GM19193 (cell line): Measurements from ENCODE around the gene ZNF624.
"Not testable (repeated sequence)": the region's sequence is repeated elsewhere in the genome, so short reads cannot be mapped to it uniquely, and the experiment has no call there.

Experiments used
- POLR2A ChIP-seq: IDR thresholded peaks from 4 replicates; pipeline ENCODE4 v1.6.1; 2011; ENCODE audit not compliant: insufficient read depth, insufficient read length; ENCODE audit errors: extremely low read depth

Gene ZNF624

DNA sequence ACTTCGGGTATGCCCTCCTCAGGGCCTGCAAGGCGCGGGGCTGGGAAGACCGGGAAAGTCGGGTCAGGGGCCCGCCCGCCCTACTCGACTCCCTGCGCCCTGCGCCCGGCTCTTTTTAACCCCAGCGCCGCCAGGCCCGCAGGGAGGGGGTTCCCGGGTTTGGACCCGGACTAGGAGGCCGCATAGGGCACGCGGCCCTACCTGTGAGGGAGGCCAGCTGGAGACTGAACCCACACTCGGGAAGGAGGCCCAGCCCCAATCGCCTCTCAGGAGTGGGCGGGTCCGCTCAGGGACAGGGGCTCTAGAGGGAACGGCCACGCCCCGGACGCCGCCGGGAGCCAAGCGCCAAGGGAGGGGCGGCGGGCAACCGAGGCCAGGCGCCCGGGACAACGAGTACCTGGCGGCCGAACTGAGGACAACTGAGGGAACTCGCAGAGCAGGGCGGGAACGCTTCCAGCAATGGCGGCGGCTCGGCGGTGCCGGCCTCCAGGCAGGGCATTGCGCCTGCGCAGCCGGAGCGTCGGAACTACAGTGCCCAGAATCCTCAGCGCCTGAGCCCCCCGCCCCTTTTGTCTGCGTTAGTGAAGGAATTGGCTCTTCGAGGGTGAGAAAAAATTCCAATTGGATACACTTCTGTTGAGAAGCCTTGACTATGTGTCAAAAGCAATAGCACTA, at the start of gene ZNF624:
TSS of gene ZNF624 (minus strand) at position 484 of the 675 bp plus-strand sequence.
- TF ChIP-seq POLR2A = peak; percentile 75

DNA sequence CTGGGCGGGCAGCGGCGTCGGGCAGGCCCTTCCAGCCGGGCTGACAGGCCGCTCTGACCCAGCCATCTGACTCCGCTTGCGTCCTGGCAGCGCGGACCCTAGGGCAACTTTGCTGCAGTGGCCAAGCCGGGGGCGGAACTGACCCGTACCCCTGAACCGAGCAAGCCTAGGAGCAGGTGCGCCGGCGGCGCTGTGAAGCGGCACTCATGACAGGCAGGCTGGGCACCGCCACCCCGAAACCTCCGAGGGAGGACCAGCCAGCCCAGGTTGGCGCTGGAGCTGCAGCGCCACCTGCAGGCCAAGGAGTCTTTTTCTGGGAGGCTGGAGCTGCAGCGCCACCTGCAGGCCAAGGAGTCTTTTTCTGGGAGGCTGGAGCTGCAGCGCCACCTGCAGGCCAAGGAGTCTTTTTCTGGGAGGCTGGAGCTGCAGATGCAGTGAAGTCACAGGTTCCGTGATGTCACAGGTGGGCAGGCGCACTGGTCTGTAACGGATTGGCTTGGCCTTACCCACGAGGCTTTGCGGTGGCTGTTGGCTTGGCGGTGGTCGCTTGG, 36.2 kb upstream of the ZNF624 start, which contains the start of gene CCDC144A:
TSS of gene CCDC144A (plus strand) at position 511 of the 551 bp plus-strand sequence. CDS start 160 bp downstream, outside the sequence.
- not testable (repeated sequence) for TF ChIP-seq POLR2A

DNA sequence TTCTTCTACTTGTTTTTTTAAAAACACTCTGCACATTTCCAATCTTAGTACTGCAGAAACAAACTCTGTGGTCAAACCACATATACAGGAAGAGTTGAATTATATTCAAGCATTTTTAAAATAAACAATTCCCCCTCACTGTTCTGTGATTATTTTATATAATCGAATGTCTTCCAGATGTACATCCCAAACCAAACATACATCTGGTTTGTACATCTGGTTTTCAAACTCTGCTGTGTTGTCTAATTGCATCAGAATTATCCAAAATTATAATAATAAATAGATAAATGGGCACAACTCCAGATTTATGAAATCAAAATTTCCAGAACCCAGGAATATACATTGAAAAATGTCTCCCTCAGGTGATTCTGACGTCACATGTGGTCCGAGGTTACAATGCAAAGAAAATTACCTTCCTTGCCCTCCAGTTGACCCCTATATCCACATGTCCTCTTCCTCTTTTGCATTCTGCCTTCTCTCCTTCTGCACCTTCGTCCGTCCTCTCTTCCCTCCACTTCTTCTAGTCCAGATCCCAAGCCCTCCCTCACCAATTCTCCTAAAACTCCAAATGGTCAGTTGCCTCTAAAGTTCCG, 23.1 kb upstream of the ZNF624 start:
- TF ChIP-seq POLR2A = no peak

DNA sequence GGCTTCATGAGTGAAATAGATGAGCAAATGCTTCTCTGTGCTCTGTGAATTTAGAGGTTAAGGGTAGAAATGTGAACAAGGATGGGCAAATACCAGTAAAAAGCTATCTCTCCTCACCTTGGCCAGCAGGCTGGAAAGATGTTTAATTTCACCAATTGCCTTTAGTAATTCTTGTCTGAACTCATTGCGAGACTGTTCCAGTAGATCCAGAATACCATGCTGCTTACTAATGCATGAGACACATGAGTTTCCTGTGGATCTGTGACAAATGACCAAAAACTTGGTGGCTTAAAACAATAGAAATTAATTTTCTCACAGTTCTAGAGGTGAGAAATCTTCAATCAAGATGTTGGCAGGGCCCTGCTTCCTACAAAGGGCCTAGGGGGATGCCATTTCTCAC, 9.3 kb upstream of the ZNF624 start:
- TF ChIP-seq POLR2A = no peak

DNA sequence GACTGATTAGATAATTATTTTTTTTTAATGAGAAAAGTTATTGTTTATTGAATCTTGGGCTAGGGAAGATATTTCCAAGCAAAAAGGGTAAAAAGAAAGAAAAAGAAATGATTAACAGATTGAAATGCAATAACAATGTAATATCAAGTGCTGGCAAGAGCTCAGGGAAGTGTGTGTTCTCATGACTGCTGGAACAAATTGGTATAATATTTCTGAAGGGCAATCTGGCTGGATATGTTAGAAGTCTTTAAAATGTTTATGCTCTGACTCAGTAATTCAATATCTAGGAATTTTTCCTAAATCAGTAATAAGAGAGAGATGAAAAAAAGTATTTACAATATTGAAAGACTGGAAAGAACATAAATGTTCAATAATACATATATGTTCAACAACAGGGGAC, 7.6 kb upstream of the ZNF624 start:
- TF ChIP-seq POLR2A = no peak

DNA sequence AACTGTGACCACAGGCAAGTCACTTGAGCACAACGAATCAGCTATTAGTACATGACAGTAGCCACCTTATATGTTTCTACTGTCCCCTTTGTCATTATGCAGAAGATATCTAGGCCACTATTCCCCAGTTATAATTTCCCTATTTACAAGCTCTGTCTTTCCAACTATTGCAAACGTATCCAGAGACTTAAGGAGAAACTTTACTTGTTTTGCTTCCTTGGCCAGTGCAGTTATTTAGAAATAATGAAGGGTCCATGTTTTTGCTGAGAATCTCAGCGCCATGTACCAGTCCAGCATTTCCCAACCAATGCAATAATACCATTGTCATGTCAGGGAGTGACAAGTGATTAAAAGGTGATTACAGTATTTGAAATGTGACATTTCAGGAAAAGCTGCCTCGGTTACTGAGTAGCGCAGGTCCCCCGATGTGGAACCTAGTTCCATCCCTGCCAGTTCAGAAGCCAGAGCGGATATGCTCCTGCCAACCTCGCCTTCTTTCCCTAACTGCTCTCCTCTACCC, 743 bp downstream of the ZNF624 start:
- no peak for TF ChIP-seq POLR2A

DNA sequence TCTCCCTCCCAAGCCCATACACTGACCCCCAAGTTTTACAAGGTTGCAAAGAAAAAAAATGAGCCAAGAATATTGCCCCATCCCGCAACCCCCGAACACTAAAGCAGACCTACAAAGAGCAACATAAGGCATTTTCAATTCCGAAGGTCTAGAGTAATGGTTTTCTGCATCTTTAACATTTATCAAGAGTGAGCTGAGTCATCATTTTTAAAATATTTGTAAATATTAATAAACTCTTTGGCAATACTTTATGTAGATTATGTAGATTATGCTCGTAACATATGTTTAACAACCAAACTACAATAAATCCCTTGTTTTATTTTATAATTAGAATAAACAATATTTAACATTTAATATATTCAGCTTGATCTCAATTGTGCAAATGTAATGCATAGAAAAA, 1.4 kb downstream of the ZNF624 start:
- no peak for TF ChIP-seq POLR2A

DNA sequence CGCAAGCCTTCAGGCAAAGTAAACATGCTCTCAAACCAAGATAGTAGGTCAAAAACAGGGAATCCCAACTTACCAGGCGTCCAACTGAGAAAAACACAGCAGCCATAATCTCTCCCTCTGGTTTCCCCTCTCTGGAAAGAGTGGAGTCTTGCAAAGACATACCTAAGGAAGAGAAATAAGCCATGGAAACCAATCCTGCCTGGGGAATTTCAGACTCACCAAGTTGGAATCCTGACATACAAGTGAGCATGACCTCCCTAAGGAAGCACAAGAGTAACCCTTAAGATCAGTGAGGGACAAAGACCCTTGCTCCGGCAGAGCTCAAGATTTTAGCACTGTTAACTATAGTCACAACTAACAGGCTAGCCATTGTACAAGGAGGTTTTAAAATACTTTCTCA, 4.1 kb downstream of the ZNF624 start:
- TF ChIP-seq POLR2A = no peak

DNA sequence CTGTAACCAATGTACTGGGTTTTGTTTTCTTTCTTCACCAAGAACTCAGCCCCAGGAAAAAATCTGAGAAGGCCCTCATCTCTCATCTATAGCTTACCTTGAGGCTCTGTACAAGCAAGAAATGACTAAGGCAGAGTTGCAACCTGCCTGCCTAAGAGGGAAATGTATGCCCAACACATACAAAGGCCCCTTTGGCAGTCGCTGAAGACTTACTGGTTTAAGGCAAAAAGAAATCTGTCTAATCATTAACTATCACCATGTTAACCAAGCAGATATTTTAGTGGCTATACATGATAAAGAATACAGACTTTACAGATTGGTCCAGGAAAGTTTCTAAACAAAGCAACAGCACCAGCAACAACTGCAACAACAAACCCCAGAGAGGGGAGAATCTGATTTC, 14.2 kb downstream of the ZNF624 start:
- no peak for TF ChIP-seq POLR2A

DNA sequence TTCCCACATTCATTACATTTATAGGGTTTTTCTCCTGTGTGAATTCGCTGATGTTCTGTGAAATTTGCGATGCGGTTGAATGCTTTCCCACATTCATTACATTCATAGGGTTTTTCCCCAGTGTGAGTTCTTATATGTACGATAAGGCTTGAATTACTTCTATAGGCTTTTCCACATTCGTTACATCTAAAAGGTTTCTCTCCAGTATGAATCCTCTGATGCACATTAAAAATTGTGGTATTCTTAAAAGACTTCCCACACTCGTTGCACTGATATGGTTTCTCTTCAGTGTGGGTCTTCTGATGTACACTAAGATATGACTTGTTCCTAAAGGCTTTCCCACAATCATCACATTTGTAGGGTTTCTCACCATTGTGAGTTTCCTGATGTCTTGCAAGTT, 30.4 kb downstream of the ZNF624 start:
- no peak for TF ChIP-seq POLR2A

DNA sequence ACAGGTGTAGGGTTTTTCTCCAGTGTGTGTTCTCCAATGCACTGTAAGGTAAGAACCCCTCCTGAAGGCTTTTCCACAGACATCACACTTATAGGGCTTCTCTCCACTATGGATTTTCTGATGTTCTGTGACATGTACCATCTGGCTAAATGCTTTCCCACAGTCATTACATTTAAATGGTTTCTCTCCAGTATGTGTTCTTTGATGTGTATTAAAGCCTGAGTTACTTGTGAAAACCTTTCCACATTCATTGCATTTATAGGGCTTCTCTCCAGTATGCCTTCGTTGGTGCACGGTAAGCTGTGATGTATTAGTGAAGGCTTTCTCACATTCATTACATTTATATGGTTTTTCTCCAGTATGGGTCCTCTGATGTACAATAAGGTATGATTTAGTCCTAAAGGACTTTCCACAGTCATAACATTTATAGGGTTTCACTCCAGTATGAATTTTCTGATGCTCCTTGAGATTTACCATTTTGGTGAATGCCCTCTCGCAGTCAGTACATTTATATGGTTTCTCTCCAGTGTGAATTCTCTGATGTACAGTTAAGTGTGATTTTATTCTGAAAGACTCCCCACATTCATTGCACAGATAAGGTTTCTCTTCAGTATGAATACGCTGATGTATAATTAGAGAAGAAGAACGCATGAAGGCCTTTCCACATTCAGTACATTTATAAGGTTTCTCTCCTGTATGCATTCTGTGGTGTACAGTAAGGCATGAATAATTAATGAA, 30.9 kb downstream of the ZNF624 start:
- TF ChIP-seq POLR2A = no peak

DNA sequence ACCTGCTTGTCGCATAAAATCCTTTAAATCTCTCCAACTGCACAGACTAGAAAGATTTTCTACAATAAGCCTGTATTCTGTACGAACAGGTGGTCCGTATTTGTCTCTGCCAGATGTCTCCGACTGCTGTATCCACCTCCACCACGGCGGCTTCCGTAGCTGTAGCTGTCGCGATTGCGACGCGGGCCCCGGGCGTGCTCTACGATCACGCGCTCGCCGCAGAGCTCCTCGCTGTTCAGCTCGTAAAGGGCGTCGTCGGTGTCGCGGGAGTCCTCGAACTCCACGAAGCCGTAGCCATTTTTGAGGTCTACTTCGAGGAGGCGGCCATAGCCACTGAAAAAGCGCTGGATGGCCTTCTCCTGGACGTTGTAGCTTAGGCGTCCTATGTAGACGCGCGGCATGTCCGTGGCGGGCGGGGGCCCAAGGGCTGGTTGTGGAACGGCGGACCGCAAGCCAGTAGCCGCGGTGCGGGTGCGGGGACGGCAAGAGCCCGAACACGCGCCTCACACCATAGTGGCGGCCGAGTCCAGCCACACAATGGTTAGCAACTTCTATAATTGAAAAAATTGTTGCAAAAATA, 36.1 kb downstream of the ZNF624 start:
- TF ChIP-seq POLR2A = no peak

DNA sequence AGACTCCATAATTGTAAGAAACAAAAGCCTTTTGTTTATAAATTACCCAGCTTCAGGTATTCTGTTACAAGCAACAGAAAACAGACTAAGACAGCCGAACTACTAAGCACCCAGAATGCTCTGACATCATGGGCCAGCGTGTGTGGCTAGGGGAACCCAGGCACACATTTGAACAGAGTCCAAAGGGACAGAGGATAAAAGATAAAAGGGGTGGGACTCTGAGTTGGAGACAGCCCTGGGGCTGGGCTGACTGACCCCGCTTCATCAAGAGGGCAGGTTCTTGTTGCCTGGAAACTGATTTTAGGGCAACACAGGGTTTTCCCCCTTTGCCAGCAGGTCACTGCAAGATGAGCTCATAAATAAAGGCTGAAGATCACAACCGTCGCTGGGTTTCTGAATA, 54.1 kb downstream of the ZNF624 start:
- no peak for TF ChIP-seq POLR2A

DNA sequence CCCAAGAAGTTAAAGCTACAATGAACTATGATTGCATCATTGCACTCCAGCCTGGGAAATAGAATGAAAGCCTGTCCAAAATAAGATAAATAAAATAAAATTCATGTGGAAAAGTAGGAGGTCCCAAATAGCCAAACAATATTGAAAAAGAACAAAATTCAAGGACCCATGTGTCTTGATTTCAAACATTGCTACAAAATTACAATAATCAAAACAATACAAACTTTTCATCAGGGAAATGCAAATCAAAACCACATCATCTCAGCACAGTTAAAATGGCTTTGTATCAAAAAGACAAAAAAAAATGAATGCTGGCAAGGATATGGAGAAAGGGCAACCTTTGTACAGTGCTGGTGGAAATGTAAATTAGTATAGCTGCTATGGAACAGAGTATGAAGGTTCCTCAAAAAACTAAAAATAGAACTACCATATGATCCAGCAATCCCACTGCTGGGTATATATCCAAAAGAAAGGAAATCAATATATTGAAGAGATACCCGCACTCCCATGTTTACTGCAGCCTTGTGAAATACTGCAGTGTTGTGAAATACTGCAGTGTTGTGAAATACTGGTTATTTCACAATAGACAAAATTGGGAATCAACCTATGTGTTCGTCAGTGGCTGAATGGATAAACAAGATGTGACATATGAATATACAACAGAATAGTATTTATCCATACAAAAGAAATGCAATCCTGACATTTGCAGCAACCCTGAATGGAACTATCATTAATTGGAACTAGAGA, 60.1 kb downstream of the ZNF624 start:
- TF ChIP-seq POLR2A = no peak
